CD14-positive monocyte (primary cell): Measurements from ENCODE around the gene PKDCC. TPM values are rescaled to one million over a fixed set of nuclear protein-coding genes. Genes with fewer than 3 reads are reported as not detected.

Source experiments
- DNase-seq, 3 donors: peaks; one replicate each; pipeline ENCODE4 v3.0.0-alpha.2; 2011 to 2022
- H2AFZ ChIP-seq: 2 replicates; pipeline ENCODE4 v1.6.0; 2012; ENCODE audit warnings: mild to moderate bottlenecking, low read depth, low read length, inconsistent platforms; ENCODE audit not compliant: insufficient read depth, poor library complexity, severe bottlenecking
- H3K27ac ChIP-seq, 2 donors: 1 replicate in 1 of 2; 2 replicates in 1 of 2; pipeline ENCODE4 v1.5.1; 2012 to 2013; ENCODE audit warnings: low read length in 2 of 2, control low read depth in 1 of 2, inconsistent platforms in 1 of 2, low read depth in 1 of 2, mild to moderate bottlenecking in 1 of 2
- H3K27me3 ChIP-seq, 2 donors: one replicate each; pipeline versions ENCODE4 v1.6.0 to v1.6.1; 2011 to 2013; ENCODE audit warnings: low read length in 2 of 2; ENCODE audit not compliant: control insufficient read depth in 2 of 2, insufficient read depth in 2 of 2
- H3K36me3 ChIP-seq, 2 donors: replicated peaks in 1 of 2; 1 replicate in 1 of 2; 2 replicates in 1 of 2; pipeline versions ENCODE4 v1.5.1 to v1.6.1; 2012 to 2013; ENCODE audit warnings: low read length in 2 of 2, control low read depth in 1 of 2, inconsistent platforms in 1 of 2, mild to moderate bottlenecking in 1 of 2; ENCODE audit not compliant: insufficient read depth in 2 of 2, control insufficient read depth in 1 of 2
- H3K4me1 ChIP-seq, 2 donors: 1 replicate in 1 of 2; 2 replicates in 1 of 2; pipeline versions ENCODE4 v1.5.1 to v1.6.1; 2012 to 2013; ENCODE audit warnings: low read length in 2 of 2, control low read depth in 1 of 2, inconsistent platforms in 1 of 2, mild to moderate bottlenecking in 1 of 2, moderate library complexity in 1 of 2; ENCODE audit not compliant: insufficient read depth in 2 of 2, control insufficient read depth in 1 of 2
- H3K4me2 ChIP-seq: replicated peaks from 2 replicates; pipeline ENCODE3; 2012; ENCODE audit warnings: low read length, moderate library complexity, mild to moderate bottlenecking; ENCODE audit not compliant: poor library complexity, severe bottlenecking; ENCODE audit errors: extremely low read depth
- H3K4me3 ChIP-seq, 3 experiments: fragments of 200-600 bp in 1 of 3; sonication (generic) in 1 of 3; replicated peaks in 1 of 3; 1 replicate in 2 of 3; 2 replicates in 1 of 3; pipeline ENCODE4 v1.5.1; 2011 to 2013; ENCODE audit warnings: low read length in 3 of 3, mild to moderate bottlenecking in 3 of 3, control low read depth in 2 of 3, low read depth in 2 of 3, inconsistent platforms in 1 of 3, moderate library complexity in 1 of 3
- H3K79me2 ChIP-seq: 2 replicates; pipeline ENCODE4 v1.6.0; 2012; ENCODE audit warnings: mild to moderate bottlenecking, control low read depth, inconsistent platforms, low read length, moderate library complexity; ENCODE audit not compliant: insufficient read depth
- H3K9ac ChIP-seq: 2 replicates; pipeline ENCODE4 v1.6.0; 2017; ENCODE audit warnings: low read length, mild to moderate bottlenecking; ENCODE audit not compliant: insufficient read depth, poor library complexity, severe bottlenecking
- H3K9me3 ChIP-seq, 2 donors: replicated peaks in 1 of 2; 1 replicate in 1 of 2; 2 replicates in 1 of 2; pipeline versions ENCODE4 v1.5.1 to v1.6.1; 2012 to 2013; ENCODE audit warnings: low read length in 2 of 2, control low read depth in 1 of 2; ENCODE audit not compliant: control insufficient read depth in 1 of 2, insufficient read depth in 1 of 2
- H4K20me1 ChIP-seq: 2 replicates; pipeline ENCODE4 v1.6.0; 2012; ENCODE audit warnings: mild to moderate bottlenecking, low read length, control low read depth, moderate library complexity; ENCODE audit not compliant: insufficient read depth
- H3K27ac Mint-ChIP-seq, 7 donors: one replicate each; pipeline ENCODE4 v1.8.0; 2020; ENCODE audit warnings: mild to moderate bottlenecking in 7 of 7, mixed read lengths in 7 of 7, moderate library complexity in 6 of 7, inconsistent platforms in 2 of 7
- H3K27me3 Mint-ChIP-seq, 3 donors: one replicate each; pipeline ENCODE4 v1.8.0; 2021 to 2022; ENCODE audit warnings: low read depth in 3 of 3, mild to moderate bottlenecking in 3 of 3, mixed read lengths in 3 of 3, moderate library complexity in 3 of 3, inconsistent platforms in 1 of 3
- H3K36me3 Mint-ChIP-seq, 2 donors: one replicate each; pipeline ENCODE4 v1.8.0; 2020; ENCODE audit warnings: mixed read lengths in 2 of 2, inconsistent platforms in 1 of 2, mild to moderate bottlenecking in 1 of 2
- H3K4me1 Mint-ChIP-seq: one replicate; pipeline ENCODE4 v1.8.0; 2020; ENCODE audit warnings: mild to moderate bottlenecking, mixed read lengths
- H3K4me3 Mint-ChIP-seq, 2 donors: one replicate each; pipeline ENCODE4 v1.8.0; 2020; ENCODE audit warnings: mild to moderate bottlenecking in 2 of 2, mixed read lengths in 2 of 2, moderate library complexity in 1 of 2
- H3K9me3 Mint-ChIP-seq, 7 donors: one replicate each; pipeline ENCODE4 v1.8.0; 2020 to 2022; ENCODE audit warnings: mixed read lengths in 7 of 7, mild to moderate bottlenecking in 6 of 7, moderate library complexity in 6 of 7, inconsistent platforms in 2 of 7
- CTCF ChIP-seq: fragments of 200-600 bp; IDR thresholded peaks from one replicate; pipeline ENCODE4 v1.8.0; 2022; ENCODE audit warnings: antibody characterized with exemption, mild to moderate bottlenecking
- WGBS: methylation state at CpG from one replicate; pipeline ENCODE4 v1.1.5; 2013; ENCODE audit warnings: missing lambda C conversion rate; ENCODE audit not compliant: insufficient coverage; 5-methylcytosine and 5-hydroxymethylcytosine counted together
- intact Hi-C, 2 donors: fragments of 100-400 bp; cut with micrococcal nuclease; formaldehyde crosslinking; loops; one replicate each; pipeline versions ENCODE4 v1.15.0 to v1.15.1; 2023
- polyA plus RNA-seq, 3 donors: library from polyadenylated mRNA; depleted of rRNA in 1 of 3; unstranded in 2 of 3; stranded (reverse) in 1 of 3; fragments of 300-500 nt in 2 of 3; fragments of >200 nt in 1 of 3; fragmentation: Illumina TruSeq in 2 of 3; gene quantifications; 1 replicate in 2 of 3; 2 replicates in 1 of 3; pipeline ENCODE4 v1.2.3, GENCODE V29; 2012 to 2021

The PKDCC gene
- polyA plus RNA-seq, 3 donors: not detected

DNA sequence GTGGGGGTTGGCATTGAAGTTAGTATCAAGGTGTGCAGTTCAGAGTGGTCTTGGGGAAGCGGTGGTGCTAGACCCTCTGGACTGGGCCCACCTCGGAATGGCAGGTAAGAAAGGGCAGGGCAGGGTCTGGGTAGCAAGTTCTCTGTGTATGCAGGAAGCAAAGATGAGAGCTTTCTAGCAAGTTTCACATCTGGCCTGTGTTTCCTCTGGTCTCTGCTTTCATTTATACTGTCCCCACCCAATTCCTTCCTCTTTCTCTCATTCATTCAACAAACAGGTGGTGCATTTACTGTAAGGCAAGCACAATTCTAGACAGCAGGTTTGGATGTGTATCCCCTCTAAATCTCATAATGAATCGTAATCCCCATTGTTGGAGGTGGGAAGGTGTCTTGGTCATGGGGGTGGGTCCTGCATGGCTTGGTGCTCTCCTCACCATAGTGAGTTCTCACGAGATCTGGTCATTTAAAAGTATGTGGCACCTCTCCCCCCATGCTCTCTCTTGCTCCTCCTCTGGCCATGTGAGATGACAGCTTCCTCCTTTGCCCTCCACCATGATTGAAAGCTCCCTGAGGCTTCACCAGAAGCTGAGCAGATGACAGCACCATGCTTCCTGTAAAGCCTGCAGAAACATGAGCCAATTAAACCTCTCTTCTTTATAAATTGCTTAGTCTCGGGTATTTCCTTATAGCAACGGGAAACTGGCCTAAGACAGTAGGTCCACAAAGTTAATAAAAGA, 51.8 kb downstream of the PKDCC start:
- WGBS: 53% methylated on average over 2 of the region's 6 CpGs
- intact Hi-C loops: loop anchor here (2.0 to 10.0 kb wide), 5 partner anchors 19 to 98 kb away; partner anchors contain the start of gene EML4 (in 2 of the 2)
- DNase-seq: peak in 2 of 3 donors; percentile 51 to 55
- Mint-ChIP-seq H3K27me3 (peaks cover 0 to 5% (median 2%) of the 10 kb centered on the region in 3 donors), H3K4me1 (peaks cover 60% of the 10 kb centered on the region), H3K27ac (peak overlapping the region; percentile 95 to 98 (median 98)), H3K9me3 (peaks cover 4 to 8% (median 6%) of the 10 kb centered on the region in 7 donors), H3K36me3 (peaks cover 7 to 12% of the 10 kb centered on the region in 2 donors), H3K4me3 (peak overlapping the region in 1 of 2 donors; percentile 55)
- no peak for TF ChIP-seq CTCF
- H3K9ac ChIP-seq: peak overlapping the region; percentile 69
- peak overlapping the region in 1 of 3 experiments; percentile 56 for H3K4me3 ChIP-seq
- no peaks in the 10 kb centered on the region for H3K36me3 ChIP-seq
- H3K79me2 ChIP-seq: no peaks in the 10 kb centered on the region
- H3K27me3 ChIP-seq: no peaks in the 10 kb centered on the region
- H2AFZ ChIP-seq: no peak overlapping the region
- H3K9me3 ChIP-seq: peaks cover 0 to 7% of the 10 kb centered on the region in 2 donors
- H3K4me2 ChIP-seq: peak overlapping the region; percentile 54
- peak overlapping the region; percentile 84 to 97 for H3K27ac ChIP-seq
- H3K4me1 ChIP-seq: peaks cover 83 to 88% of the 10 kb centered on the region in 2 donors
- no peaks in the 10 kb centered on the region for H4K20me1 ChIP-seq

GRCh38 chr2:42100683-42101205, 52.9 kb downstream of the PKDCC start:
- Mint-ChIP-seq H3K36me3 (peaks cover 7 to 14% of the 10 kb centered on the region in 2 donors), H3K27me3 (peaks cover 0 to 5% (median 0%) of the 10 kb centered on the region in 3 donors), H3K27ac (peak overlapping the region; percentile 68 to 98 (median 88)), H3K4me3 (peak overlapping the region; percentile 10 to 48), H3K9me3 (peaks cover 4 to 8% (median 6%) of the 10 kb centered on the region in 7 donors), H3K4me1 (peaks cover 60% of the 10 kb centered on the region)
- Histone ChIP-seq H3K27ac (no peak overlapping the region), H3K9me3 (peaks cover 0 to 7% of the 10 kb centered on the region in 2 donors), H3K4me2 (peak overlapping the region; percentile 75), H3K27me3 (no peaks in the 10 kb centered on the region), H3K9ac (no peak overlapping the region), H3K4me1 (peaks cover 95 to 99% of the 10 kb centered on the region in 2 donors), H3K4me3 (peak overlapping the region in 1 of 3 experiments; percentile 67), H3K79me2 (no peaks in the 10 kb centered on the region), H4K20me1 (no peaks in the 10 kb centered on the region), H3K36me3 (no peaks in the 10 kb centered on the region), H2AFZ (no peak overlapping the region)
- 85% methylated on average over 20 of the region's 20 CpGs for WGBS
- DNase-seq: no peak
- intact Hi-C loops: no loop called here
- no peak for TF ChIP-seq CTCF
